OCI-LY7 (cell line): ENCODE results near the gene MGST2. TPM values are rescaled to one million over a fixed set of nuclear protein-coding genes. Genes with fewer than 3 reads are reported as not detected.

Source experiments
- BruUV-seq: library from RNA; stranded (reverse); fragments of 400-500 nt; replicated peaks from 2 replicates; lab custom pipeline; 2021; lab: Mats Ljungman, UMichigan
- CTCF ChIA-PET: fragments of 300-600 bp; sonication (Branson Sonifier 250); formaldehyde crosslinking; loops from one replicate; lab custom pipeline; 2022; ENCODE audit warnings: antibody characterized with exemption; ENCODE audit not compliant: unreplicated experiment; lab: Charles Lee
- POLR2A ChIA-PET: fragments of 300-600 bp; sonication (Branson Sonifier 250); formaldehyde crosslinking; loops from one replicate; lab custom pipeline; 2022; ENCODE audit warnings: antibody characterized with exemption; lab: Charles Lee
- DNase-seq: peaks from one replicate; pipeline ENCODE4 v3.0.0-alpha.2; 2015; ENCODE audit warnings: low spot score
- H2AFZ ChIP-seq: fragments of 200-600 bp; sonication (generic), shearing (Covaris generic); 2 replicates; pipeline ENCODE4 v1.6.1; 2014; ENCODE audit warnings: mild to moderate bottlenecking, antibody characterized with exemption, low read length, moderate library complexity
- H3K27ac ChIP-seq: fragments of 200-600 bp; sonication (generic); 2 replicates; pipeline ENCODE4 v1.5.1; 2014; ENCODE audit warnings: mixed run types, low read depth, mild to moderate bottlenecking, moderate library complexity, low read length, inconsistent platforms; ENCODE audit not compliant: poor library complexity, severe bottlenecking
- H3K36me3 ChIP-seq: fragments of 200-600 bp; sonication (generic); 2 replicates; pipeline ENCODE4 v1.6.1; 2014; ENCODE audit warnings: mild to moderate bottlenecking, antibody characterized with exemption, low read length, moderate library complexity, mixed read lengths; ENCODE audit not compliant: insufficient read depth
- H3K4me1 ChIP-seq: fragments of 200-600 bp; sonication (generic); 2 replicates; pipeline ENCODE4 v1.5.1; 2014; ENCODE audit warnings: mild to moderate bottlenecking, low read length; ENCODE audit not compliant: insufficient read depth, poor library complexity, severe bottlenecking
- H3K4me2 ChIP-seq: fragments of 200-600 bp; sonication (generic); 2 replicates; pipeline ENCODE4 v1.6.1; 2014; ENCODE audit warnings: mild to moderate bottlenecking, low read length
- H3K4me3 ChIP-seq: fragments of 200-600 bp; sonication (generic); 2 replicates; pipeline ENCODE4 v1.5.1; 2014; ENCODE audit warnings: mild to moderate bottlenecking, low read depth, low read length; ENCODE audit not compliant: poor library complexity, severe bottlenecking
- H3K79me2 ChIP-seq: fragments of 200-600 bp; sonication (generic); 2 replicates; pipeline ENCODE4 v1.6.1; 2016; ENCODE audit warnings: low read depth, mild to moderate bottlenecking, low read length, moderate library complexity, mixed read lengths; ENCODE audit not compliant: insufficient read depth
- H3K9me2 ChIP-seq: fragments of 200-600 bp; sonication (generic); 2 replicates; pipeline ENCODE4 v1.6.1; 2016; ENCODE audit warnings: mild to moderate bottlenecking, low read length, mixed read lengths; ENCODE audit not compliant: insufficient read depth
- H3K9me3 ChIP-seq: fragments of 200-600 bp; sonication (generic); 2 replicates; pipeline ENCODE4 v1.6.1; 2014; ENCODE audit warnings: mild to moderate bottlenecking, mixed run types, low read length, mixed read lengths
- H4K20me1 ChIP-seq: fragments of 200-600 bp; sonication (generic); 2 replicates; pipeline ENCODE4 v1.6.1; 2014; ENCODE audit warnings: mild to moderate bottlenecking, antibody characterized with exemption, low read length, moderate library complexity, mixed read lengths; ENCODE audit not compliant: insufficient read depth
- EZH2phosphoT487 ChIP-seq: fragments of 200-600 bp; sonication (generic); IDR thresholded peaks from 2 replicates; pipeline ENCODE4 v1.6.1; 2018; ENCODE audit warnings: low read depth, borderline replicate concordance, mild to moderate bottlenecking, mixed run types, antibody characterized with exemption, low read length, moderate library complexity, mixed read lengths
- intact Hi-C: fragments of 100-400 bp; cut with micrococcal nuclease; formaldehyde crosslinking; loops from one replicate; pipeline ENCODE4 v1.10.0; 2022; ENCODE audit not compliant: unreplicated experiment
- total RNA-seq, 2 experiments: library from RNA; depleted of rRNA in 1 of 2; stranded (reverse); fragments of >200 nt in 1 of 2; shearing (Covaris generic) in 1 of 2; gene quantifications; 2 replicates each; pipeline ENCODE4 v1.2.3, GENCODE V29; 2014 to 2022
- TF ChIP-seq, protein P1 (sequence below): fragments of 200-600 bp; sonication (generic); conservative IDR thresholded peaks from 2 replicates; pipeline ENCODE4 v1.5.1; 2014; ENCODE audit warnings: mild to moderate bottlenecking, antibody characterized with exemption, low read length, moderate library complexity, mixed read lengths

The MGST2 gene
- total RNA-seq, 2 experiments from 2014 or later = 4.7 to 11.7 TPM

DNA sequence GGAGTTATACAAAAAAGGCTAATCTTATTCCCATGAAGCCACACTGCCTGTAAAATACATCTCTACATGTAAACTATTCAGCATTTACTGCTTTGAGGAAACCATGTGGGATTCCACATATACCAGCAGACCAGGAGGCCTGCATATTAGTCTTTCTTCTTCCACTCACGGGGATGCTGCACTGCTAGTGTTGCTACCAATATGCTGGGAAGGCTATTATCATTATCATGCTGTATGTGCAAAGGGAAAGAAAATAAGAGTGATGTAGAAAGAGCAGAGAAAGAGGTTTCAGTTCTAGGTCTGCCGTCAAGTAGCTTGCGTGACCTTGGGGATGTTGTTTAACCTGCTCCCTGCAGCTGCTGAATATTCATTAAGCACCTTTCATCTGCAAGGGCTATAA lies 61.0 kb downstream of the MGST2 start:
- intact Hi-C loops = no loop called here
- no peaks in the 10 kb centered on the region for H3K79me2 ChIP-seq
- no peak for TF ChIP-seq EZH2phosphoT487
- TF ChIP-seq, protein P1, sequence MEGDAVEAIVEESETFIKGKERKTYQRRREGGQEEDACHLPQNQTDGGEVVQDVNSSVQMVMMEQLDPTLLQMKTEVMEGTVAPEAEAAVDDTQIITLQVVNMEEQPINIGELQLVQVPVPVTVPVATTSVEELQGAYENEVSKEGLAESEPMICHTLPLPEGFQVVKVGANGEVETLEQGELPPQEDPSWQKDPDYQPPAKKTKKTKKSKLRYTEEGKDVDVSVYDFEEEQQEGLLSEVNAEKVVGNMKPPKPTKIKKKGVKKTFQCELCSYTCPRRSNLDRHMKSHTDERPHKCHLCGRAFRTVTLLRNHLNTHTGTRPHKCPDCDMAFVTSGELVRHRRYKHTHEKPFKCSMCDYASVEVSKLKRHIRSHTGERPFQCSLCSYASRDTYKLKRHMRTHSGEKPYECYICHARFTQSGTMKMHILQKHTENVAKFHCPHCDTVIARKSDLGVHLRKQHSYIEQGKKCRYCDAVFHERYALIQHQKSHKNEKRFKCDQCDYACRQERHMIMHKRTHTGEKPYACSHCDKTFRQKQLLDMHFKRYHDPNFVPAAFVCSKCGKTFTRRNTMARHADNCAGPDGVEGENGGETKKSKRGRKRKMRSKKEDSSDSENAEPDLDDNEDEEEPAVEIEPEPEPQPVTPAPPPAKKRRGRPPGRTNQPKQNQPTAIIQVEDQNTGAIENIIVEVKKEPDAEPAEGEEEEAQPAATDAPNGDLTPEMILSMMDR = no peak
- H3K4me1 ChIP-seq = no peaks in the 10 kb centered on the region
- H3K36me3 ChIP-seq = no peaks in the 10 kb centered on the region
- no peaks in the 10 kb centered on the region for H3K9me3 ChIP-seq
- POLR2A ChIA-PET = interaction anchor here (0.6 kb wide), 1 partner anchor 1078 kb away, joined by 5 read pairs; no protein-coding TSS in a partner anchor
- no peak for DNase-seq
- H3K4me2 ChIP-seq = no peak overlapping the region
- no peak overlapping the region for H3K4me3 ChIP-seq
- no peaks in the 10 kb centered on the region for H3K9me2 ChIP-seq
- no peaks in the 10 kb centered on the region for H4K20me1 ChIP-seq
- H3K27ac ChIP-seq = no peak overlapping the region
- CTCF ChIA-PET = no interaction called here
- BruUV-seq = no TSS peak
- no peak overlapping the region for H2AFZ ChIP-seq

DNA sequence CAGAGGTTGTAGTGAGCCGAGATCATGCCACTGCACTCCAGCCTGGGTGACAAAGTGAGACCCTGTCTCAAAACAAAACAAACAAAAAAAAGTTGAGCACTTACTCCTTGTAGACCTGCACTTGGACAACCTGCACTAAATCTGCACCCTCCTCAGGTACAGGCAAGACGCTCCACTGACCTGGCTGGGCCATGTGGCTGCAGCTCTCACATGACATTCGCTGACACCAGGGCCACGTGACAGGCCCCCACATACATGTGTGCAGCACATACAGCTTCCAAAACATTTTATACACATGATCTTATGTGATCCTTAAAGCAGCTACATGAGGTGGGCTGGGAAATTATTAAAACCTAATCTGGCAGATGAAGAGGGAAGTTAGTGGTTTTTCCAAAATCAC lies 62.5 kb downstream of the MGST2 start:
- Histone ChIP-seq H3K4me3 (no peak overlapping the region), H3K9me3 (no peaks in the 10 kb centered on the region), H3K27ac (no peak overlapping the region), H2AFZ (no peak overlapping the region), H4K20me1 (no peaks in the 10 kb centered on the region), H3K9me2 (no peaks in the 10 kb centered on the region), H3K79me2 (no peaks in the 10 kb centered on the region), H3K36me3 (no peaks in the 10 kb centered on the region), H3K4me2 (no peak overlapping the region), H3K4me1 (no peaks in the 10 kb centered on the region)
- ChIA-PET POLR2A (interaction anchor here (0.6 to 1.7 kb wide), 2 partner anchors 8 to 649 kb away, joined by 4 read pairs; no protein-coding TSS in a partner anchor), CTCF (no interaction called here)
- BruUV-seq = no TSS peak
- intact Hi-C loops = no loop called here
- TF ChIP-seq, protein P1 = no peak
- no peak for TF ChIP-seq EZH2phosphoT487
- no peak for DNase-seq

DNA sequence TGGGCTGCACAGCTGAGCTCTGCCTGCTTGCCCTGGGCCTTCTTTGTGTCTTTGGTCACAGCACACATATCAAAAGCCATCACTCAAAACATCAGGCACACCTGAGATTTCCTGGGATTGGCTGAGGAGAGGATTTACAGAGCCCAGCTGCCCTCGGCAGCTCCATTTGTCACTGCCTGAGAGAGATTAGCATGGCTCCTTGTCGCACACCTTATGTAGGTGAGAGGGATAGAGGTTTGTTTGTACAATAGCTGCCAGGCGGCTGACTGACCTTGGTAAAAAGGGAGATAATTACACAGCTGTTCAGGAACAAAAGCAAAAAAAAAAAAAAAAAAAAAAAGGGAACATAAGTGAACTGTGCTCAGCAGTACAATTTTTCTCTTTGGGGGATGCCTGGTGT lies 63.2 kb downstream of the MGST2 start:
- TF ChIP-seq EZH2phosphoT487 = no peak
- TF ChIP-seq, protein P1 = no peak
- intact Hi-C loops = no loop called here
- no peak overlapping the region for H3K4me2 ChIP-seq
- no peaks in the 10 kb centered on the region for H4K20me1 ChIP-seq
- CTCF ChIA-PET = interaction anchor here (0.6 kb wide), 1 partner anchor 341 kb away, joined by 4 read pairs; no protein-coding TSS in a partner anchor
- H3K9me2 ChIP-seq = no peaks in the 10 kb centered on the region
- no TSS peak for BruUV-seq
- POLR2A ChIA-PET = interaction anchor here (0.6 to 0.7 kb wide), 3 partner anchors 13 to 1657 kb away, joined by 3 to 4 read pairs (median 3); no protein-coding TSS in a partner anchor
- H3K9me3 ChIP-seq = no peaks in the 10 kb centered on the region
- H3K4me1 ChIP-seq = no peaks in the 10 kb centered on the region
- no peak overlapping the region for H2AFZ ChIP-seq
- DNase-seq = no peak
- H3K27ac ChIP-seq = no peak overlapping the region
- no peak overlapping the region for H3K4me3 ChIP-seq
- no peaks in the 10 kb centered on the region for H3K36me3 ChIP-seq
- H3K79me2 ChIP-seq = no peaks in the 10 kb centered on the region
